Measurements from ENCODE around the gene PHRF1. TPM values are rescaled to one million over a fixed set of nuclear protein-coding genes. Genes with fewer than 3 reads are reported as not detected.
A peak's percentile ranks its signal among the peaks of the same experiment; 100 is the strongest.

PHRF1 gene
- total and polyA plus RNA-seq, 2 of the 4 experiments (the other 2 are of a cell fraction): 10.9 to 17.5 TPM

GRCh38 chr11:528815-529727 is 47.2 kb upstream of the PHRF1 start:
- Histone ChIP-seq H4K20me1 (ENCODE audit: insufficient read depth, low read length) (peaks cover 16% of the 10 kb centered on the region), H3K9me1 (ENCODE audit: insufficient read depth, low read length) (no peaks in the 10 kb centered on the region), H4K5ac (ENCODE audit: low read depth, low read length) (no peak overlapping the region), H3K14ac (replicated peaks; ENCODE audit: low read depth, low read length) (no peak overlapping the region), H3K18ac (ENCODE audit: low read depth, low read length) (no peak overlapping the region), H3K27ac (ENCODE audit: insufficient read depth, low read length) (no peak overlapping the region), H4K8ac (ENCODE audit: low read depth in 2 of 2, low read length in 2 of 2) (no peak overlapping the region), H3K4ac (ENCODE audit: low read depth, low read length) (no peak overlapping the region), H3K23ac (ENCODE audit: low read depth, low read length) (no peak overlapping the region), H3K4me2 (ENCODE audit: low read depth, low read length) (no peak overlapping the region), H3K9ac (ENCODE audit: low read depth, low read length) (no peak overlapping the region), H3K27me3 (ENCODE audit: control insufficient read depth, insufficient read depth, low read length) (no peaks in the 10 kb centered on the region), H2BK20ac (ENCODE audit: low read depth, low read length) (no peak overlapping the region), H2BK5ac (ENCODE audit: low read depth, low read length, poor library complexity, severe bottlenecking) (no peak overlapping the region), H2AFZ (replicated peaks; ENCODE audit: low read length, poor library complexity) (peak overlapping the region; percentile 43), H3K4me1 (ENCODE audit: control insufficient read depth, insufficient read depth, low read length) (0 out of 2 replicates have a peak, but pooled peaks cover 2% of the 10 kb centered on the region), H2AK5ac (ENCODE audit: low read depth, low read length) (no peak overlapping the region), H3K4me3 (ENCODE audit: insufficient read depth, low read depth, low read length) (no peak overlapping the region), H4K91ac (ENCODE audit: insufficient read depth, low read depth, low read length) (no peak overlapping the region), H3K36me3 (ENCODE audit: control insufficient read depth, insufficient read depth, low read length) (peaks cover 24% of the 10 kb centered on the region; the same call in 1 of the 2 replicates), H3K79me1 (ENCODE audit: low read depth in 1 of 2, low read length in 2 of 2) (peaks cover 0 to 15% of the 10 kb centered on the region in 2 experiments; a peak in 3 of 4 replicates), H3K56ac (ENCODE audit: extremely low read depth, insufficient read depth, low read length) (no peak overlapping the region), H2BK15ac (ENCODE audit: low read depth, low read length) (no peak overlapping the region), H3K9me3 (ENCODE audit: control insufficient read depth, insufficient read depth, low read length) (no peaks in the 10 kb centered on the region), H2AK9ac (replicated peaks; ENCODE audit: low read depth, low read length, poor library complexity) (peak overlapping the region; percentile 42), H2BK120ac (ENCODE audit: low read depth, low read length) (no peak overlapping the region)
- BruUV-seq (replicated peaks): no TSS peak
- ATAC-seq (ENCODE audit: low read depth): no peak; the same call in 1 of the 2 replicates
- DNase-seq: no peak
- 66% methylated on average over 10 of the region's 29 CpGs; no CpG with 5 or more reads in 1 of the 2 experiments for WGBS, 2 experiments (ENCODE audit: extremely low coverage in 2 of 2, insufficient read length in 1 of 2)
- POLR2A ChIA-PET (ENCODE audit: unreplicated experiment): no interaction called here
- intact Hi-C loops (cut with micrococcal nuclease) (no loop called here), in situ Hi-C loops (cut with MboI; ENCODE audit: low sequenced_read_pairs) (no loop called here), dilution Hi-C loops (cut with HindIII; ENCODE audit: low sequenced_read_pairs, unreplicated experiment) (no loop called here)
- no peak for TF ChIP-seq CHD1 (IDR thresholded peaks at IDR 0.05; ENCODE audit: low read depth, low read length)
- TF ChIP-seq CEBPB (IDR thresholded peaks at IDR 0.05; ENCODE audit: low read depth, low read length): no peak
- no peak for TF ChIP-seq MAFK (IDR thresholded peaks at IDR 0.05; ENCODE audit: low read depth, low read length)
- no peak for TF ChIP-seq MXI1 (IDR thresholded peaks at IDR 0.05; ENCODE audit: borderline replicate concordance, low read depth, low read length)
- no peak for TF ChIP-seq SMC3 (IDR thresholded peaks at IDR 0.05; ENCODE audit: low read depth, low read length)
- TF ChIP-seq ELK1 (IDR thresholded peaks at IDR 0.05; ENCODE audit: borderline replicate concordance, low read depth, low read length): no peak
- no peak for TF ChIP-seq RFX5 (IDR thresholded peaks at IDR 0.05; ENCODE audit: low read depth, low read length)
- no peak for TF ChIP-seq FOS (IDR thresholded peaks at IDR 0.05; ENCODE audit: low read depth, low read length)
- no peak for TF ChIP-seq NFE2L2 (IDR thresholded peaks at IDR 0.05; ENCODE audit: low read depth, low read length)
- no peak for TF ChIP-seq RAD21 (IDR thresholded peaks at IDR 0.05; ENCODE audit: low read length)
- TF ChIP-seq MAZ (IDR thresholded peaks at IDR 0.05; ENCODE audit: borderline replicate concordance, low read depth, low read length): no peak
- no peak for TF ChIP-seq POLR2A (IDR thresholded peaks at IDR 0.05; ENCODE audit: low read depth, low read length)
- no peak for TF ChIP-seq RCOR1 (IDR thresholded peaks at IDR 0.05; ENCODE audit: insufficient replicate concordance, low read length)
- TF ChIP-seq USF2 (IDR thresholded peaks at IDR 0.05; ENCODE audit: low read depth, low read length): no peak
- TF ChIP-seq BHLHE40 (IDR thresholded peaks at IDR 0.05; ENCODE audit: low read depth, low read length): no peak
- CTCF ChIA-PET: interaction anchor here (1.0 kb wide), 1 partner anchor 10 kb away, joined by 3 read pairs; no protein-coding TSS in a partner anchor

Data from IMR-90 (cell line).